HEK293 (cell line): ENCODE results near the gene ITGA7.

Experiments used
- GLIS1 ChIP-seq: fragments of 450-650 bp; formaldehyde crosslinking; IDR thresholded peaks from 2 replicates; pipeline ENCODE4 v1.5.1; 2016; ENCODE audit warnings: missing biosample characterization, missing genetic modification characterization
- GLIS2 ChIP-seq: fragments of 450-650 bp; formaldehyde crosslinking; IDR thresholded peaks from 2 replicates; pipeline ENCODE4 v1.5.1; 2016; ENCODE audit warnings: missing biosample characterization, missing genetic modification characterization
- KLF10 ChIP-seq: fragments of 450-650 bp; IDR thresholded peaks from 2 replicates; pipeline ENCODE4 v1.5.1; 2018; ENCODE audit warnings: missing biosample characterization, mild to moderate bottlenecking, missing genetic modification characterization
- KLF8 ChIP-seq: fragments of 450-650 bp; formaldehyde crosslinking; IDR thresholded peaks from 2 replicates; pipeline ENCODE4 v1.5.1; 2016; ENCODE audit warnings: missing biosample characterization, missing genetic modification characterization
- REST ChIP-seq: fragments of 450-650 bp; formaldehyde crosslinking; IDR thresholded peaks from 2 replicates; pipeline ENCODE4 v1.5.1; 2016; ENCODE audit warnings: missing biosample characterization, missing genetic modification characterization
- SETDB1 ChIP-seq: IDR thresholded peaks from one replicate; pipeline ENCODE4 v1.6.1; 2017; ENCODE audit warnings: mild to moderate bottlenecking, low read length, moderate library complexity, mixed read lengths; ENCODE audit not compliant: insufficient read length
- SP2 ChIP-seq: fragments of 450-650 bp; formaldehyde crosslinking; IDR thresholded peaks from 2 replicates; pipeline ENCODE4 v1.5.1; 2016; ENCODE audit warnings: missing biosample characterization, missing genetic modification characterization
- ZBTB17 ChIP-seq: fragments of 450-650 bp; formaldehyde crosslinking; IDR thresholded peaks from 2 replicates; pipeline ENCODE4 v1.5.1; 2016; ENCODE audit warnings: missing biosample characterization, missing genetic modification characterization
- ZBTB26 ChIP-seq: fragments of 450-650 bp; formaldehyde crosslinking; optimal IDR thresholded peaks from 2 replicates; pipeline ENCODE3; 2016; ENCODE audit warnings: missing biosample characterization, mild to moderate bottlenecking, missing genetic modification characterization
- ZBTB8A ChIP-seq: fragments of 450-650 bp; formaldehyde crosslinking; IDR thresholded peaks from 2 replicates; pipeline ENCODE4 v1.5.1; 2016; ENCODE audit warnings: missing biosample characterization, missing genetic modification characterization
- ZFP41 ChIP-seq: fragments of 450-650 bp; formaldehyde crosslinking; IDR thresholded peaks from 2 replicates; pipeline ENCODE4 v1.5.1; 2016; ENCODE audit warnings: missing biosample characterization, missing genetic modification characterization, borderline replicate concordance
- ZNF175 ChIP-seq: fragments of 450-650 bp; formaldehyde crosslinking; IDR thresholded peaks from 2 replicates; pipeline ENCODE4 v1.5.1; 2016; ENCODE audit warnings: missing biosample characterization, missing genetic modification characterization
- ZNF433 ChIP-seq: fragments of 450-650 bp; formaldehyde crosslinking; IDR thresholded peaks from 2 replicates; pipeline ENCODE4 v1.5.1; 2016; ENCODE audit warnings: missing biosample characterization, missing genetic modification characterization, low read depth
- ZNF561 ChIP-seq: fragments of 450-650 bp; IDR thresholded peaks from 2 replicates; pipeline ENCODE4 v1.5.1; 2018; ENCODE audit warnings: missing biosample characterization, missing genetic modification characterization, borderline replicate concordance
- ZNF585B ChIP-seq: fragments of 450-650 bp; formaldehyde crosslinking; IDR thresholded peaks from 2 replicates; pipeline ENCODE4 v1.5.1; 2016; ENCODE audit warnings: missing biosample characterization, missing genetic modification characterization
- ZNF596 ChIP-seq: fragments of 450-650 bp; IDR thresholded peaks from 2 replicates; pipeline ENCODE4 v1.5.0; 2018; ENCODE audit warnings: missing biosample characterization, mild to moderate bottlenecking, missing genetic modification characterization, moderate library complexity
- ZNF785 ChIP-seq: fragments of 450-650 bp; formaldehyde crosslinking; IDR thresholded peaks from 2 replicates; pipeline ENCODE4 v1.5.1; 2016; ENCODE audit warnings: missing biosample characterization, missing genetic modification characterization
- ZNF843 ChIP-seq: fragments of 450-650 bp; formaldehyde crosslinking; IDR thresholded peaks from 2 replicates; pipeline ENCODE4 v1.5.1; 2016; ENCODE audit warnings: missing biosample characterization, missing genetic modification characterization
- TF ChIP-seq, protein P1 (sequence below): fragments of 450-650 bp; formaldehyde crosslinking; IDR thresholded peaks from 2 replicates; pipeline ENCODE4 v1.5.1; 2017; ENCODE audit warnings: missing biosample characterization, missing genetic modification characterization
- TF ChIP-seq, protein P2 (sequence below): fragments of 450-650 bp; formaldehyde crosslinking; IDR thresholded peaks from 2 replicates; pipeline ENCODE4 v1.5.1; 2016; ENCODE audit warnings: missing biosample characterization, missing genetic modification characterization
- TF ChIP-seq, protein P3 (sequence below): fragments of 450-650 bp; formaldehyde crosslinking; IDR thresholded peaks from 2 replicates; pipeline ENCODE4 v1.5.1; 2016; ENCODE audit warnings: missing biosample characterization, missing genetic modification characterization
- TF ChIP-seq, protein P4 (sequence below): fragments of 450-650 bp; formaldehyde crosslinking; IDR thresholded peaks from 2 replicates; pipeline ENCODE4 v1.5.1; 2016; ENCODE audit warnings: missing biosample characterization, missing genetic modification characterization
- TF ChIP-seq, protein P5 (sequence below): fragments of 450-650 bp; formaldehyde crosslinking; IDR thresholded peaks from 2 replicates; pipeline ENCODE4 v1.5.1; 2016; ENCODE audit warnings: missing biosample characterization, missing genetic modification characterization, borderline replicate concordance

Gene ITGA7

GRCh38 chr12:55738123-55739024, 30.7 kb upstream of the ITGA7 start (continued):
- TF ChIP-seq, protein P1, sequence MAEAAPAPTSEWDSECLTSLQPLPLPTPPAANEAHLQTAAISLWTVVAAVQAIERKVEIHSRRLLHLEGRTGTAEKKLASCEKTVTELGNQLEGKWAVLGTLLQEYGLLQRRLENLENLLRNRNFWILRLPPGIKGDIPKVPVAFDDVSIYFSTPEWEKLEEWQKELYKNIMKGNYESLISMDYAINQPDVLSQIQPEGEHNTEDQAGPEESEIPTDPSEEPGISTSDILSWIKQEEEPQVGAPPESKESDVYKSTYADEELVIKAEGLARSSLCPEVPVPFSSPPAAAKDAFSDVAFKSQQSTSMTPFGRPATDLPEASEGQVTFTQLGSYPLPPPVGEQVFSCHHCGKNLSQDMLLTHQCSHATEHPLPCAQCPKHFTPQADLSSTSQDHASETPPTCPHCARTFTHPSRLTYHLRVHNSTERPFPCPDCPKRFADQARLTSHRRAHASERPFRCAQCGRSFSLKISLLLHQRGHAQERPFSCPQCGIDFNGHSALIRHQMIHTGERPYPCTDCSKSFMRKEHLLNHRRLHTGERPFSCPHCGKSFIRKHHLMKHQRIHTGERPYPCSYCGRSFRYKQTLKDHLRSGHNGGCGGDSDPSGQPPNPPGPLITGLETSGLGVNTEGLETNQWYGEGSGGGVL = peak; percentile 57; the same call in 1 of the 2 replicates
- TF ChIP-seq ZNF175 (tag by site-specific recombination) (no peak), ZBTB26 (no peak), ZFP41 (tag by site-specific recombination) (no peak), REST (tag by site-specific recombination) (0 out of 2 replicates have a peak, but pooled peaks have one; percentile 27), ZNF843 (0 out of 2 replicates have a peak, but pooled peaks have one; percentile 11), KLF8 (peak; percentile 55; the same call in 1 of the 2 replicates), ZNF585B (no peak), SP2 (tag by site-specific recombination) (peak; percentile 72), SETDB1 (no peak), ZNF785 (tag by site-specific recombination) (no peak), KLF10 (0 out of 2 replicates have a peak, but pooled peaks have one; percentile 14), ZNF561 (tag by site-specific recombination) (no peak), ZNF433 (tag by site-specific recombination) (no peak), ZNF596 (tag by site-specific recombination) (peak; percentile 22; the same call in 1 of the 2 replicates), GLIS2 (peak; percentile 71), ZBTB17 (peak; percentile 97), GLIS1 (tag by site-specific recombination) (peak; percentile 4; the same call in 1 of the 2 replicates), ZBTB8A (tag by site-specific recombination) (peak; percentile 63)
- TF ChIP-seq, protein P2, sequence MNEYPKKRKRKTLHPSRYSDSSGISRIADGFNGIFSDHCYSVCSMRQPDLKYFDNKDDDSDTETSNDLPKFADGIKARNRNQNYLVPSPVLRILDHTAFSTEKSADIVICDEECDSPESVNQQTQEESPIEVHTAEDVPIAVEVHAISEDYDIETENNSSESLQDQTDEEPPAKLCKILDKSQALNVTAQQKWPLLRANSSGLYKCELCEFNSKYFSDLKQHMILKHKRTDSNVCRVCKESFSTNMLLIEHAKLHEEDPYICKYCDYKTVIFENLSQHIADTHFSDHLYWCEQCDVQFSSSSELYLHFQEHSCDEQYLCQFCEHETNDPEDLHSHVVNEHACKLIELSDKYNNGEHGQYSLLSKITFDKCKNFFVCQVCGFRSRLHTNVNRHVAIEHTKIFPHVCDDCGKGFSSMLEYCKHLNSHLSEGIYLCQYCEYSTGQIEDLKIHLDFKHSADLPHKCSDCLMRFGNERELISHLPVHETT = no peak
- TF ChIP-seq, protein P3, sequence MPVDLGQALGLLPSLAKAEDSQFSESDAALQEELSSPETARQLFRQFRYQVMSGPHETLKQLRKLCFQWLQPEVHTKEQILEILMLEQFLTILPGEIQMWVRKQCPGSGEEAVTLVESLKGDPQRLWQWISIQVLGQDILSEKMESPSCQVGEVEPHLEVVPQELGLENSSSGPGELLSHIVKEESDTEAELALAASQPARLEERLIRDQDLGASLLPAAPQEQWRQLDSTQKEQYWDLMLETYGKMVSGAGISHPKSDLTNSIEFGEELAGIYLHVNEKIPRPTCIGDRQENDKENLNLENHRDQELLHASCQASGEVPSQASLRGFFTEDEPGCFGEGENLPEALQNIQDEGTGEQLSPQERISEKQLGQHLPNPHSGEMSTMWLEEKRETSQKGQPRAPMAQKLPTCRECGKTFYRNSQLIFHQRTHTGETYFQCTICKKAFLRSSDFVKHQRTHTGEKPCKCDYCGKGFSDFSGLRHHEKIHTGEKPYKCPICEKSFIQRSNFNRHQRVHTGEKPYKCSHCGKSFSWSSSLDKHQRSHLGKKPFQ (tag by site-specific recombination) = no peak
- TF ChIP-seq, protein P4, sequence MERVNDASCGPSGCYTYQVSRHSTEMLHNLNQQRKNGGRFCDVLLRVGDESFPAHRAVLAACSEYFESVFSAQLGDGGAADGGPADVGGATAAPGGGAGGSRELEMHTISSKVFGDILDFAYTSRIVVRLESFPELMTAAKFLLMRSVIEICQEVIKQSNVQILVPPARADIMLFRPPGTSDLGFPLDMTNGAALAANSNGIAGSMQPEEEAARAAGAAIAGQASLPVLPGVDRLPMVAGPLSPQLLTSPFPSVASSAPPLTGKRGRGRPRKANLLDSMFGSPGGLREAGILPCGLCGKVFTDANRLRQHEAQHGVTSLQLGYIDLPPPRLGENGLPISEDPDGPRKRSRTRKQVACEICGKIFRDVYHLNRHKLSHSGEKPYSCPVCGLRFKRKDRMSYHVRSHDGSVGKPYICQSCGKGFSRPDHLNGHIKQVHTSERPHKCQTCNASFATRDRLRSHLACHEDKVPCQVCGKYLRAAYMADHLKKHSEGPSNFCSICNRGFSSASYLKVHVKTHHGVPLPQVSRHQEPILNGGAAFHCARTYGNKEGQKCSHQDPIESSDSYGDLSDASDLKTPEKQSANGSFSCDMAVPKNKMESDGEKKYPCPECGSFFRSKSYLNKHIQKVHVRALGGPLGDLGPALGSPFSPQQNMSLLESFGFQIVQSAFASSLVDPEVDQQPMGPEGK (tag by site-specific recombination) = peak; percentile 89
- TF ChIP-seq, protein P5, sequence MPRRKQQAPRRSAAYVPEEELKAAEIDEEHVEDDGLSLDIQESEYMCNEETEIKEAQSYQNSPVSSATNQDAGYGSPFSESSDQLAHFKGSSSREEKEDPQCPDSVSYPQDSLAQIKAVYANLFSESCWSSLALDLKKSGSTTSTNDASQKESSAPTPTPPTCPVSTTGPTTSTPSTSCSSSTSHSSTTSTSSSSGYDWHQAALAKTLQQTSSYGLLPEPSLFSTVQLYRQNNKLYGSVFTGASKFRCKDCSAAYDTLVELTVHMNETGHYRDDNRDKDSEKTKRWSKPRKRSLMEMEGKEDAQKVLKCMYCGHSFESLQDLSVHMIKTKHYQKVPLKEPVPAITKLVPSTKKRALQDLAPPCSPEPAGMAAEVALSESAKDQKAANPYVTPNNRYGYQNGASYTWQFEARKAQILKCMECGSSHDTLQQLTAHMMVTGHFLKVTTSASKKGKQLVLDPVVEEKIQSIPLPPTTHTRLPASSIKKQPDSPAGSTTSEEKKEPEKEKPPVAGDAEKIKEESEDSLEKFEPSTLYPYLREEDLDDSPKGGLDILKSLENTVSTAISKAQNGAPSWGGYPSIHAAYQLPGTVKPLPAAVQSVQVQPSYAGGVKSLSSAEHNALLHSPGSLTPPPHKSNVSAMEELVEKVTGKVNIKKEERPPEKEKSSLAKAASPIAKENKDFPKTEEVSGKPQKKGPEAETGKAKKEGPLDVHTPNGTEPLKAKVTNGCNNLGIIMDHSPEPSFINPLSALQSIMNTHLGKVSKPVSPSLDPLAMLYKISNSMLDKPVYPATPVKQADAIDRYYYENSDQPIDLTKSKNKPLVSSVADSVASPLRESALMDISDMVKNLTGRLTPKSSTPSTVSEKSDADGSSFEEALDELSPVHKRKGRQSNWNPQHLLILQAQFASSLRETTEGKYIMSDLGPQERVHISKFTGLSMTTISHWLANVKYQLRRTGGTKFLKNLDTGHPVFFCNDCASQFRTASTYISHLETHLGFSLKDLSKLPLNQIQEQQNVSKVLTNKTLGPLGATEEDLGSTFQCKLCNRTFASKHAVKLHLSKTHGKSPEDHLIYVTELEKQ (tag by site-specific recombination) = no peak
